ENCODE measurements around the gene GALNT12.

DNA sequence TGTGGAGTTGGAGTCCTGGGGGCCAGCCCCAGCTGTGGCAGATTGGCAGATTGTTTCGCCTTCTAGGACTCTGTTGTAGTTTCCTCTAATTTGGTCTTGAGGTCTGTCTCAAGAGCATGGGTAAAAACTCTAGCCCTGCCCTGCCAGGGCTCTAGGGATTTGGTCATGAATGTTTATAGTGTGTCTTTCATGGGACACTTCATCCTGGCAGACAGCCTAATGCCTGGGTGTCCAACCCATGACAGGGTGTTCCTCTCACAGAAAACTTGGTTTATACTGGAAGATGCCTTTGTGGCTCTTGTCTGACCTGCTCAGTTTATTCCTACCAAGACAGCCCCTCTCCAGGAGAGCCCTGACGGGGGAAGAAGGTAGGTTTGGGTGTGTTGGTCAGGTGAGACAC lies 45.5 kb downstream of the GALNT12 start:
- TF ChIP-seq, protein P1, sequence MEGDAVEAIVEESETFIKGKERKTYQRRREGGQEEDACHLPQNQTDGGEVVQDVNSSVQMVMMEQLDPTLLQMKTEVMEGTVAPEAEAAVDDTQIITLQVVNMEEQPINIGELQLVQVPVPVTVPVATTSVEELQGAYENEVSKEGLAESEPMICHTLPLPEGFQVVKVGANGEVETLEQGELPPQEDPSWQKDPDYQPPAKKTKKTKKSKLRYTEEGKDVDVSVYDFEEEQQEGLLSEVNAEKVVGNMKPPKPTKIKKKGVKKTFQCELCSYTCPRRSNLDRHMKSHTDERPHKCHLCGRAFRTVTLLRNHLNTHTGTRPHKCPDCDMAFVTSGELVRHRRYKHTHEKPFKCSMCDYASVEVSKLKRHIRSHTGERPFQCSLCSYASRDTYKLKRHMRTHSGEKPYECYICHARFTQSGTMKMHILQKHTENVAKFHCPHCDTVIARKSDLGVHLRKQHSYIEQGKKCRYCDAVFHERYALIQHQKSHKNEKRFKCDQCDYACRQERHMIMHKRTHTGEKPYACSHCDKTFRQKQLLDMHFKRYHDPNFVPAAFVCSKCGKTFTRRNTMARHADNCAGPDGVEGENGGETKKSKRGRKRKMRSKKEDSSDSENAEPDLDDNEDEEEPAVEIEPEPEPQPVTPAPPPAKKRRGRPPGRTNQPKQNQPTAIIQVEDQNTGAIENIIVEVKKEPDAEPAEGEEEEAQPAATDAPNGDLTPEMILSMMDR (IDR thresholded peaks at IDR 0.05), result no peak
- no peak for TF ChIP-seq POLR2AphosphoS5 (IDR thresholded peaks at IDR 0.05; ENCODE audit: low read depth, low read length)
